PC-3 (cell line): ENCODE data around the gene ABCA7. TPM values are rescaled to one million over a fixed set of nuclear protein-coding genes. Genes with fewer than 3 reads are reported as not detected.
A peak's percentile ranks its signal among the peaks of the same experiment; 100 is the strongest.

Experiments used
- ATAC-seq: fragments of 200-7000 bp; cut with Tn5 transposase; 2 replicates; pipeline ENCODE4 v1.9.1; 2020; ENCODE audit warnings: mild to moderate bottlenecking, moderate library complexity
- BruUV-seq: library from RNA; stranded (reverse); fragments of 400-500 nt; replicated peaks from 2 replicates; lab custom pipeline; 2021; lab: Mats Ljungman, UMichigan
- CTCF ChIA-PET: fragments of 300-600 bp; sonication (Branson Sonifier 250); formaldehyde crosslinking; loops from one replicate; lab custom pipeline; 2022; ENCODE audit warnings: antibody characterized with exemption; lab: Charles Lee
- POLR2A ChIA-PET: fragments of 300-600 bp; sonication (Branson Sonifier 250); formaldehyde crosslinking; loops from one replicate; lab custom pipeline; 2022; ENCODE audit warnings: antibody characterized with exemption; ENCODE audit not compliant: unreplicated experiment; lab: Charles Lee
- DNase-seq: peaks from one replicate; pipeline ENCODE4 v3.0.0-alpha.2; 2015
- H2AFZ ChIP-seq: fragments of 300-600 bp; sonication (generic); 2 replicates; pipeline ENCODE4 v1.6.0; 2016; ENCODE audit warnings: antibody characterized with exemption, low read length
- H3F3A ChIP-seq: fragments of 300-600 bp; sonication (generic); one replicate; pipeline ENCODE4 v1.6.0; 2017; ENCODE audit warnings: antibody characterized with exemption, low read length, control low read depth, mild to moderate bottlenecking; ENCODE audit not compliant: unreplicated experiment
- H3K27ac ChIP-seq: fragments of 300-600 bp; sonication (generic); 2 replicates; pipeline ENCODE4 v1.5.1; 2016; ENCODE audit warnings: mild to moderate bottlenecking, low read length
- H3K27me3 ChIP-seq: fragments of 300-600 bp; sonication (generic); 2 replicates; pipeline ENCODE4 v1.6.1; 2016; ENCODE audit warnings: low read length, mixed read lengths
- H3K36me3 ChIP-seq: fragments of 300-600 bp; sonication (generic); 2 replicates; pipeline ENCODE4 v1.6.1; 2016; ENCODE audit warnings: low read depth, mixed run types, low read length, mixed read lengths
- H3K4me1 ChIP-seq: fragments of 300-600 bp; sonication (generic); 2 replicates; pipeline ENCODE4 v1.5.1; 2016; ENCODE audit warnings: low read length; ENCODE audit not compliant: insufficient read depth
- H3K4me2 ChIP-seq: fragments of 300-600 bp; sonication (generic); 2 replicates; pipeline ENCODE4 v1.6.0; 2016; ENCODE audit warnings: low read length
- H3K4me3 ChIP-seq: fragments of 300-600 bp; sonication (generic); 2 replicates; pipeline ENCODE4 v1.5.1; 2016; ENCODE audit warnings: mild to moderate bottlenecking, low read length, mixed read lengths
- H3K79me2 ChIP-seq: fragments of 300-600 bp; sonication (generic); 2 replicates; pipeline ENCODE4 v1.6.1; 2017; ENCODE audit warnings: low read length, mixed read lengths
- H3K9ac ChIP-seq: fragments of 300-600 bp; sonication (generic); 2 replicates; pipeline ENCODE4 v1.6.0; 2016; ENCODE audit warnings: mild to moderate bottlenecking, low read length
- H3K9me2 ChIP-seq: fragments of 300-600 bp; sonication (generic); replicated peaks from 2 replicates; pipeline ENCODE4 v1.6.1; 2016; ENCODE audit warnings: mixed run types, low read length, mixed read lengths
- H3K9me3 ChIP-seq: fragments of 300-600 bp; sonication (generic); 2 replicates; pipeline ENCODE4 v1.6.1; 2016; ENCODE audit warnings: low read length, mixed read lengths
- H4K20me1 ChIP-seq: fragments of 300-600 bp; sonication (generic); 2 replicates; pipeline ENCODE4 v1.6.1; 2016; ENCODE audit warnings: low read length, mixed read lengths
- CTCF ChIP-seq: fragments of 300-600 bp; sonication (generic); conservative IDR thresholded peaks from 2 replicates; pipeline ENCODE4 v1.5.1; 2017; ENCODE audit warnings: antibody characterized with exemption, low read depth, mild to moderate bottlenecking, low read length
- EZH2 ChIP-seq: fragments of 300-600 bp; sonication (generic); IDR thresholded peaks from one replicate; pipeline ENCODE4 v1.6.1; 2017; ENCODE audit warnings: antibody characterized with exemption, mild to moderate bottlenecking, low read length; ENCODE audit not compliant: unreplicated experiment
- EZH2phosphoT487 ChIP-seq: fragments of 300-600 bp; sonication (generic); IDR thresholded peaks from 2 replicates; pipeline ENCODE4 v1.6.1; 2018; ENCODE audit warnings: mild to moderate bottlenecking, antibody characterized with exemption, low read length, borderline replicate concordance
- intact Hi-C: fragments of 100-400 bp; cut with micrococcal nuclease; formaldehyde crosslinking; loops from 2 replicates; pipeline ENCODE4 v1.9.0; 2023
- total RNA-seq: library from RNA; depleted of rRNA; stranded (reverse); fragments of >200 nt; gene quantifications from 2 replicates; pipeline ENCODE4 v1.2.3, GENCODE V29; 2014

Gene ABCA7
- total RNA-seq, 1 experiment from 2014 or later: 27.3 TPM

- H2AFZ ChIP-seq: no peak within 1 kb of the TSS
- intact Hi-C loops: no loop called here
- ATAC-seq (peak; percentile 65), DNase-seq (peak; percentile 75)
- H3K27me3 ChIP-seq: no peaks in the 10 kb centered on the region; the same call in 1 of the 2 replicates
- peaks cover 8% of the 10 kb centered on the region for H3K4me1 ChIP-seq
- no peak within 1 kb of the TSS for H3K27ac ChIP-seq
- H3F3A ChIP-seq: no peaks in the 10 kb centered on the region
- H3K9ac ChIP-seq: no peak within 1 kb of the TSS
- no TSS peak for BruUV-seq
- H3K9me2 ChIP-seq: no peaks in the 10 kb centered on the region
- peak within 1 kb of the TSS; percentile 51; the same call in 1 of the 2 replicates for H3K4me2 ChIP-seq
- H3K79me2 ChIP-seq: no peaks in the 10 kb centered on the region
- H3K9me3 ChIP-seq: no peaks in the 10 kb centered on the region
- H4K20me1 ChIP-seq: no peaks in the 10 kb centered on the region
- TF ChIP-seq EZH2: no peak
- TF ChIP-seq CTCF: peak; percentile 45
- TF ChIP-seq EZH2phosphoT487: no peak
- CTCF ChIA-PET: no interaction called here
- no peaks in the 10 kb centered on the region for H3K36me3 ChIP-seq
- POLR2A ChIA-PET: no interaction called here
- H3K4me3 ChIP-seq: no peak within 1 kb of the TSS
Measured at GRCh38 chr19:1000095-1000494, 39.8 kb upstream of the ABCA7 start, which contains the start of gene GRIN3B. GRIN3B (plus strand) TSS chr19:1000419; CDS start chr19:1000438, 19 bp downstream.

- Histone ChIP-seq H3K27me3 (no peaks in the 10 kb centered on the region; the same call in 1 of the 2 replicates), H3K36me3 (no peaks in the 10 kb centered on the region), H3K9me2 (no peaks in the 10 kb centered on the region), H3K79me2 (no peaks in the 10 kb centered on the region), H3K9me3 (no peaks in the 10 kb centered on the region), H3K4me2 (peak overlapping the region; percentile 7; the same call in 1 of the 2 replicates), H3F3A (no peaks in the 10 kb centered on the region), H3K9ac (no peak overlapping the region), H3K4me1 (peaks cover 8% of the 10 kb centered on the region), H4K20me1 (no peaks in the 10 kb centered on the region), H3K4me3 (no peak overlapping the region), H3K27ac (no peak overlapping the region), H2AFZ (no peak overlapping the region)
- no peak for ATAC-seq
- TF ChIP-seq EZH2phosphoT487 (no peak), EZH2 (no peak), CTCF (no peak)
- CTCF ChIA-PET: interaction anchor here (0.6 kb wide), 2 partner anchors 16 to 31 kb away, joined by 4 to 11 read pairs; no protein-coding TSS in a partner anchor
- intact Hi-C loops: no loop called here
- DNase-seq: no peak
- POLR2A ChIA-PET: no interaction called here
- BruUV-seq: no TSS peak
Measured at GRCh38 chr19:1000591-1001537, 39.0 kb upstream of the ABCA7 start.
